ENCODE data around the gene SAMD8.
"Not testable (repeated sequence)": the region's sequence is repeated elsewhere in the genome, so short reads cannot be mapped to it uniquely, and the experiment has no call there.

Gene SAMD8

GRCh38 chr10:75084834-75085384 lies 26.5 kb upstream of the SAMD8 start:
- DNase-seq (ENCODE audit: low read depth in 2 of 2) = no peak

DNA sequence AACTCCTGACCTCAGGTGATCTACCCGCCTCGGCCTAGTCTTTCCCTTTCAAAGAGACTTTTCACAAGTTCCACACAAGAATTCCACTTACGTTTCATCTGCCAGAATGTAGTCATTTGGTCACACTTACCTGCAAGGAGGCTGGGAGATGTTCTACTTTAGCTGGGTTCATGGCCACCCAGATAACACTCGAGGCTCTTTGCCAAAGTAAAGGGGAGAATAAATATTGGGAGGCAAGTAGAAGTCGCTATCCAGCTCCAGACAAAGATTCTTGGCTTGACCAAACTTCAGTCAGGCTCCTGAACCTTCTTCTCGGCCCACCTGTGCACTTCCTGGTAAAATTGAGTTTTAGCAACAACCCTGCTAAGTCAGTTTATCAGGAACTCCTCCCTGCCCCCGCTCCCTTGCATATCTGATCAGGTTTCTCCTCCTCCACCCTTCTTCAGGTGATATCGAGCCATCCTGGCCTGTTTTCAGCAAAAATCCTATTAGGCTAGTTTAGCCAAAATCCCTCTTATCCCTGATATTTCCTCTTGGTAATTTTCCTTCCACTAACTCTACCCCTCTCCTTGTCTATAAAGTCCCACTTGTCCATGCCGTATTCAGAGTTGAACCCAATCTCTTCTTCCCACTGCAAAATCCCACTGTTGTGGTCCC lies 25.1 kb upstream of the SAMD8 start:
- no peak for DNase-seq (ENCODE audit: low read depth in 2 of 2)

DNA sequence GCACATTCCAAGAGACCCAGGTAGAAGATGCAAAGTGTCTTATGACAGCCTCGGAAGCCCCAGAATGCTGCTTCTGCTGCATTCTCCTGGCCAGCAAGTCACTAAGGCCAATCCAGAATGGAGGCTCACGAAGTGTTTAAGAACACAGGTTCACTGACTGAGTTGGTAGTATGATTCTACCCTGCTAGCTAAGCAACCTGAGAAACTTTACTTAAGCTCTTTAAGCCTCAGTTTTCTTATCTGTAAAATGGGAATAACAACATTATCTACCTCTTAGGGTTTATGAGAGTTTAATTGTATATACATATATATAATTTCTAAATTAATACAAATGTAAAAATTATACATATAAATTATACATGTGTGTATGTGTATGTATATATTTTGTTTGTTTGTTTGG lies 22.8 kb upstream of the SAMD8 start:
- no peak for DNase-seq (ENCODE audit: low read depth in 2 of 2)

DNA sequence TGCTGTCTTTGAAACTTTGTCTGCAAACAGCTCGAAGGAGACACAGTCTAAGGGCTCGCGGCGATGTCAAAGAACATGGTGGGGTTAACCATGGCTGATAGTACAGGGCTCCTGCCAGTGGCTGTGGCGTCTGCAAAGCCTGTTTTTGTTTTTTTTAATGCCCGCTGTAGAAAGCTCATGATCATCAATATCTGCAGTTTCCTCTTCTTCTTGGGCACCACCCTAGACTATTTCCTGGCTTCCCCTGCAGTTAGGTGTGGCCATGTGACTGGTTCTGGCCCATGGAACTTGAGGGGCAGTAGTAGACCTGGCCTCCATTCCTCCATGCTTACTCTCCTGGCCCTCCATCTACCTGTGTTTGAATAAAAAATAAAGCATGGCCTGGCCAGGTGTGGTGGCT lies 21.8 kb upstream of the SAMD8 start:
- no peak for DNase-seq (ENCODE audit: low read depth in 2 of 2)

GRCh38 chr10:75091146-75091545 lies 20.3 kb upstream of the SAMD8 start:
- no peak for DNase-seq (ENCODE audit: low read depth in 2 of 2)

DNA sequence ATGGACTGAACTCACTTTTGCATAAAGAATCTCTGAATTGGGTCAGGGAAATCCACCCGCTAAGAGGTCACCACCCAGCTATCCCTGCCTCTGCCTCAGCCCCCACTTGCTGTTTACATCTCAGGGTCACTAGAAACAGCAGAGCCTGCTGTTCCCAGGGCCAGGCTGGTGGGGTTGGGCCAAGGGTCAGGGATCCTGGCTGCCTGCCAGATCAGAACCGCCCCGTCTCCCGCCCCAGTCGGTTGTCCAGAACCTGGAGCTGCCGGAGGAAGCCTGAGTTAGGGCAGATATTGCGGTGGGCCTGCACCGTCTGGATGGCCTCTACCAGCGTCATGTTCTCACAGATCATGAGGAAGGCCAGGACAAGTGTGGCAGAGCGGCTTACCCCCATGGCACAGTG lies 17.0 kb upstream of the SAMD8 start:
- DNase-seq (ENCODE audit: low read depth in 2 of 2) = no peak

DNA sequence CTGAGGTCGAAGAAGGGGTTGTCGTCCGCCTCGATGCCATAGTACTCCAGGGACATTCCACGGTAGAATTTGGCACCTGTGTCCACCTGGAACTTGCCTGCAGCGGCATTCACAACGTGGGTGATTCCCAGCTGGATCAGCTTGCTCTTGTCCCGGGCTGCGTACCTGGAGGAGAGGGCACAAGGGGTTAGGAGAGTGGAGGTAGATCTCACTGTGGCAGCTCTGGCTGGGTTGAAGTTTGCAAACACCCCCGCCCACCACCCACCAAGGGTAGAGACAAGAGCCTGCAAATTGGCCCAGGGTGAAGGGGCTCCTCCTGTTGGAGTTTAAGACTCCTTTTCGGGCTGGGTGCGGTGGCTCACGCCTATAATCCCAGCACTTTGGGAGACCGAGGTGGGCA lies 15.8 kb upstream of the SAMD8 start:
- DNase-seq (ENCODE audit: low read depth in 2 of 2) = no peak

DNA sequence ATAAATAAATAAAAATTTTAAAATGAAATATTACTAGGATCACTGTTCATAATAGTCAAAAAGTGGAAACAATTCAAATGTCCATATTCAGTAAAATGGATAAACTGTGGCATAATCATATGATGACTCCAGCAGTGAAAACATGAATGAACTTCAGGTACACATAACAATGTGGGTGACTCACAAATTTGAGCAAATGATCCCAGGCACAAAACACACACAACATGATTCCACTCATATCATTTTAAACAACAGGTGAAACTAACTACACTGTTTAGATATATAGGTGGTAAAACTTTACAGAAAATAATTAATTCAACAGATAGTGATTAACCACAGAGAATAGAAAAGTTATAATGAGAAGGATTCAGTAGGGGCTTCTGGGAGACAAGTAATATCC lies 14.7 kb upstream of the SAMD8 start:
- DNase-seq (ENCODE audit: low read depth in 2 of 2) = no peak

GRCh38 chr10:75097666-75098285 lies 13.7 kb upstream of the SAMD8 start:
- no peak for DNase-seq (ENCODE audit: low read depth in 2 of 2)

- no peak for DNase-seq (ENCODE audit: low read depth in 2 of 2)
Measured at GRCh38 chr10:75098902-75099673, 12.4 kb upstream of the SAMD8 start.

GRCh38 chr10:75099952-75100763 lies 11.3 kb upstream of the SAMD8 start:
- peak; percentile 63 to 79 for DNase-seq (ENCODE audit: low read depth in 2 of 2)

DNA sequence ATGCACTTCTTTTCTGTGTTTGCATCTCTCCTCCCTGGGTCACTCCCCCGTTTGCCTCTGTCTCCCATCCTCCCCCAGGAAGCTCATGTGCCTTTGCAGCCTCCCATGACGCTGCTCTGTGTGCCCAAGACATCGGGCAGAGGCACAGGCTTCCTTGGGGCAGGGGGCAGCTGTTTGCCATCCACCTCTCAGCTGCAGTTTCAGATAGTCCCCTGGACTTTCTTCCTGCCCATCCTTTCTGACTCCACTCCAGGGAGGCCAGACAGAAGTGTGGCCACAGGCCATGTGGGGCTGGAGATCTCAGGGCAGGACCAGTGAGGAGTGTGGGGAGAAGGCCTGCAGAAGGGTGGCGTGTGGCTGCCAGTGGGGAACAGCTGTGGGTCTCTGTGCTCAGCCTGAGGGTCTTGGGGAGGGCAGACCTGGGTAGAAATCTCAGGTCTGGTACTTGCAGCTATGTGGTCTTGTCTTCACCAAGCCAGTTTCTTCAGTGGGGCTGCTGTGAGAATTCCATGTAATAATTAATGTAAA lies 10.6 kb upstream of the SAMD8 start:
- DNase-seq (ENCODE audit: low read depth in 2 of 2) = no peak

GRCh38 chr10:75101416-75102251 lies 9.8 kb upstream of the SAMD8 start:
- DNase-seq (ENCODE audit: low read depth in 2 of 2) = no peak

DNA sequence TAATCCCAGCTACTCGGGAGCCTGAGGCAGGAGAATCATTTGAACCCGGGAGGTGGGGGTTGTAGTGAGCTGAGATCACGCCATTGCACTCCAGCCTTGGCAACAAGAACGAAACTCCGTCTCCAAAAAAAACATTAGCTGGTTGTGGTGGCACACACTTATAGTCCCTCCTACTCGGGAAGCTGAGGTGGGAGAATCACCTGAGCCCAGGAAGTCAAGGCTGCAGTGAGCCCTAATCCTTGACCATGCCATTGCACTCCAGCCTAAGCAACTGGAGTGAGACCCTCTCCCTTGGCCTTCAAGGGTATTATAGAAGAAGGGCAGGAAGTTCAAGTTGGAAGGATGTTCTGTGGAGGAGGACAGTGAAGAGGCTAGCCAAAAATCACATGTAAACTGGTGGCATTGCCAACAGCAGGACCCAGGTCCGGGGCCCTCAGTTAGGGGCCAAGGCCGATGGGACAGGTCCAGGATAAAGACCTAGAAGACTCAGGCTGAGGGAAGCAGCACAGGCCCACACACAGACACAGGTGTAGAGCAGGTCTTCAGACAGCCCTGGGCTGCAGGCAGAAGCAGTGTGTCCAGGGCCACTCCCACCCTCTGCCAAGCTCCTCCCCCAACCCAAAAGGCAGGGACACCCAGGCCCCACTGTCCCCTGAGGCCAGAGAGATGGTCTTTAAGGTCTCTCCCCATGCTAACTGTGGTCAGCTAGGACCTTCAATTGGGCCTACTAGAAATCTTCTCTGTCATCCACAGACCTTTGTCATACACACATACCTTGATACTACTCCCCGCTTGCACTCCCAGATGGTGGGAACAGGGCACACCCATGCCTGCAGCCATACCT lies 8.4 kb upstream of the SAMD8 start:
- no peak for DNase-seq (ENCODE audit: low read depth in 2 of 2)

- no peak for DNase-seq (ENCODE audit: low read depth in 2 of 2)
Measured at GRCh38 chr10:75103881-75104686, 7.4 kb upstream of the SAMD8 start.

DNA sequence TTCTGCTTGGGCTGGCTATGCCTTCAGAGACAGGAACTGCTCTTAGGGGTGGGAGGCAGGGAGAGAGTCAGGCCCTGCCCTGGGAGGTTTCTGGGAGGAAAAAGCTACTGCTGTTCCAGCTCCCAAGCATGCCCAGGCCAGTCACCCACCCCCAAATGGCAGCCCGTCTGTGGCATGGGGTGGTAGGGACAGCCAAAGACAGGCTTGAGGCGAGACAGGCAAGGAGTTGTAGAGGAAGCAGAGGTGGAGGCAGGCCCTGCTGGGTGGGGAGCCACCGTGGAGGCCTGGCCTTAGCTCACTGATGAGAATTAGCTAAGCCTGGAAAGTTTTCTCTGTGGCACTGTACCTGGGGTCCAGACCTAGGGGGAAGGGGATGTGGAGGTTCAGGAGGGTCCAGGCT lies 6.6 kb upstream of the SAMD8 start:
- no peak for DNase-seq (ENCODE audit: low read depth in 2 of 2)

- no peak for DNase-seq (ENCODE audit: low read depth in 2 of 2)
Measured at GRCh38 chr10:75105576-75106197, 5.8 kb upstream of the SAMD8 start.

DNA sequence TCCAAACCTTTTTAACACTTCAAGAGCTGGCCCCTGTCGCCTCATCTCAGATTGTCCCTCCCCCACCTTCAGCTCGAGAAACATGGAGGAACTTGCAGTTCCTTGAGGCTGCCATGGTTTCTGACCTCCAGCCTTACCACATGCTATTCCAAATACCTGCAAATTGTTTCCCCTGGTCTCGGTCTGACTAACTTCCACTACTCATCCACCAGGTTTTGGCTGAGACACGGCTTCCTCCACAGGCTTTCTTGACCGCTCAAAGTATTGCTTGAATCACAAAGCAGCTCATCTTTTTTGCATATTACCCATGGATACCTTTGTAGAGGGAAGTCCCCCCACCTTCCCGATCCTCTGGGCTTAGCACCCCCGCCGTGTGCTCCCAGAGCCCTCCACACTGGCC lies 5.2 kb upstream of the SAMD8 start:
- no peak for DNase-seq (ENCODE audit: low read depth in 2 of 2)

GRCh38 chr10:75106891-75107290 lies 4.6 kb upstream of the SAMD8 start:
- DNase-seq (ENCODE audit: low read depth in 2 of 2) = not testable (repeated sequence)
